ENCODE data around the gene MUC2.
"Not testable (repeated sequence)": the region's sequence is repeated elsewhere in the genome, so short reads cannot be mapped to it uniquely, and the experiment has no call there.

Gene MUC2

DNA sequence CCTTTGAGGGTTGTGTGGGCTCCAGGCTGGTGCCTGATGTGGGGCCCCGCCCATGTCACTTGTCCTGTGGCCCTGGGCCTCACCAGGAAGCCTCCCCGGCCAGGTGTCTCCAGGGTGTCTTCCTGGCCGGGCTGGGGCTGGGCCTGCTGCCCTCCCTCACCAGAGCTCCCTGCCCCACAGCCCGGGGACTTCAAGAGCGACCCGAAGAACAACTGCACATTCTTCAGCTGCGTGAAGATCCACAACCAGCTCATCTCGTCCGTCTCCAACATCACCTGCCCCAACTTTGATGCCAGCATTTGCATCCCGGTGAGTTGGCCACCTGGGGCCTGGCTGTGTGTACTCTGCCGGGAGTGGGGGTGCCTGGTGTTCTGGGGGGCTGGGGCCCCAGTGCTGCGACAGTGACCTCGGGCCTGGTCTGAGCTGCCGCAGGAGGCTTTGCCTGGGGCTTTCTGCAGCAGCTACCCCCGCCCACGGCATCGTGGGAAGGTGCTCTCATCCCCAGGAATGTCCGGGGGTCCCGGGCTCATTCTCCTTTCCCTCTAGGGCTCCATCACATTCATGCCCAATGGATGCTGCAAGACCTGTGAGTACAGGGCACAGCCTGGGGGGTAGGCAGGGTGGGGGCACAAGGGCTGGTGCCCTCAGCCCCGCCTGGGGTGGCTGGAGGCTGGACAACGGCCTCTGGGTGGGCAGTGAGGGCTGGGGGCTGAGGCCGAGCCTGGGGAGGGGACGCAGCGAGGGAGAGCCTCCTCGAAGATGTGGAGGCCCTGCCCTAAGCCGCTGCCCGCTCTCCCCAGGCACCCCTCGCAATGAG is 34.6 kb downstream of the MUC2 start:
- DNase-seq: no peak

DNA sequence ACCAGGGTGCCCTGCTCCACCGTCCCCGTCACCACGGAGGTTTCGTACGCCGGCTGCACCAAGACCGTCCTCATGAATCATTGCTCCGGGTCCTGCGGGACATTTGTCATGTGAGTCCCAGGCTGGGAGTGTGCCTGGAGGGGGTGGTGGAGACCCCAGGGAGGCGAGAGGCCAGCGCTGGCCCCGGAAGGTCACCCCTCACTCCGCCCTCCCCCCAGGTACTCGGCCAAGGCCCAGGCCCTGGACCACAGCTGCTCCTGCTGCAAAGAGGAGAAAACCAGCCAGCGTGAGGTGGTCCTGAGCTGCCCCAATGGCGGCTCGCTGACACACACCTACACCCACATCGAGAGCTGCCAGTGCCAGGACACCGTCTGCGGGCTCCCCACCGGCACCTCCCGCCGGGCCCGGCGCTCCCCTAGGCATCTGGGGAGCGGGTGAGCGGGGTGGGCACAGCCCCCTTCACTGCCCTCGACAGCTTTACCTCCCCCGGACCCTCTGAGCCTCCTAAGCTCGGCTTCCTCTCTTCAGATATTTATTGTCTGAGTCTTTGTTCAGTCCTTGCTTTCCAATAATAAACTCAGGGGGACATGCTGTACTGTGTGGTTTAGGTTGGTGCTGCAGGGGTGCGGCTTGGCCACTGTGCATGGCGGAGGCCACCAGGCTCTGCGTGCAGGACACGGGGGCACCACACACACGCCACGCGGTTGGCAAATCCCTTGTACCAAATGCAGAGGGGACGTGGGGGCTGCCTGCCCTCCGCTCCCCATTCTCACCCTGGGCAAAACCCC is 35.4 kb downstream of the MUC2 start:
- no peak for DNase-seq

DNA sequence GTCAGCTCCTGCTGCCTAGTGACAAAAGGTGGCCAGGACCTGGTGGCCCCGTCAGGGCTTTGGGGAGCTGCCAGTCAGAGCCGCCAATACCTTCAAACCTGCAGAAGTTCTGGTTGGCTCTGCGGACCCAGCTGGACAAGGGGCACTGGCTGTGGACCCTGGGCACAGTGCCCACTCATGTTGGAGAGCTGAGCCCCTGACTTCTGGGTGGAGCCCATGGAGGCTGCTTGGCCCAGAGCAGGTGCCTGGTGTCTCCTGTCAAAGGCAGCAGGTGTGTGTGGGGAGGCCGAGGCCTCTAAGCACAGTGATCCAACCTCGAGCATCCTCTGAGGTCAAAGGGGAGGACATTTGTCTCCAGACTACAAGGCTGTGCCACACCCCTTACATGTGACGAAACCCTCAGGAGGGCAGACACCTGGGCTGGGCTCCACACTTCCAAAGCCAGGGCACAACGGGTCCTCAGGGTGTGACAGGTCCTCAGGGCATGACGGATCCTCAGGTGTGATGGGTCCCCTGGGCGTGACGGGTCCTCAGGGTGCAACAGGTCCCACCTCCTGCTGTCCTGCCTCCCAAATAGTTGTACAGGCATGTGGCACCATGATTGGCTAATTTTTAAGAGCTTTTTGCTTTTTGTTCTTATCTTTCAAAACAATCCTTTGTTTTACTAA is 37.0 kb downstream of the MUC2 start:
- no peak for DNase-seq

DNA sequence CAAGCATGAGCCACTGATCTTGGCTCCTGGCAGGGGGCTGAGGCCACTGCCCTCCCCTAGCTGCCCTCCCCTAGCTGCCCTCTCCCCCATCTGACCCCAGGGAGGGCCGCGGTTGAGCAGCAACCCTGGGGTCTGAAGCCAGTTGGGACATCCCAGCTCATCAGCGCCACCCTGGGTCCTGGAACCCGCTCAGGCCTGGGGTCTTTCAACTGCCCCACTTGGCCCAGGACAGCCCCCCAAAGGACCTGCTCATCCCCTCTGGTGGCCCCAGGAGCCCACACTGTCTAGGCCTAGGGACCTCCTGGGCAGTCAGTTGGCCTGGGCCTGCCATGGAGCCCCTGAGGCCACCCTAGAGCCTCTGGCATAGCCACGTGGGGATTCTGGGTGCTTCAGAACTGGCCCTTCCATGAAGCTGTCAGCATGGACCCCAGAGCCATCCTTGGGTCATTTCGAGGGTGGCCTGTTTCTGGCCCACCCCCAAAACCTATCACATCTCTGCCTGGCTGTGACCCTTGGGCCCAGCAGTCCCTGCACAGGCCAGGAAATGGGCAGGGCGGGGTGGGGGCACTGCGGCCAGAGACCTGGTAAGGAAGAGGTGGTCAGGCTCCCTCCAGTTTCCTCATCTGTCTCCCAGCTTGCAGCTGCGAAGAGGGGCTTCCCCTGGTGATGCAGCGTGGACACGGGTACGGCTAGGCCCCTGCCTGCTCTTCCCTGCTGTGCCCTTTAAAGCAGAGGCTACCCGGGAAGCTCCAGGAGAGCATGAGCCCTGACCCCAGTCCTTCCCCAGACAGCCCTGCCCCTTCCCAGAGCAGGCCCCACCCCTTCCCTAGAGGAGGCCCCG is 37.9 kb downstream of the MUC2 start:
- DNase-seq: no peak

DNA sequence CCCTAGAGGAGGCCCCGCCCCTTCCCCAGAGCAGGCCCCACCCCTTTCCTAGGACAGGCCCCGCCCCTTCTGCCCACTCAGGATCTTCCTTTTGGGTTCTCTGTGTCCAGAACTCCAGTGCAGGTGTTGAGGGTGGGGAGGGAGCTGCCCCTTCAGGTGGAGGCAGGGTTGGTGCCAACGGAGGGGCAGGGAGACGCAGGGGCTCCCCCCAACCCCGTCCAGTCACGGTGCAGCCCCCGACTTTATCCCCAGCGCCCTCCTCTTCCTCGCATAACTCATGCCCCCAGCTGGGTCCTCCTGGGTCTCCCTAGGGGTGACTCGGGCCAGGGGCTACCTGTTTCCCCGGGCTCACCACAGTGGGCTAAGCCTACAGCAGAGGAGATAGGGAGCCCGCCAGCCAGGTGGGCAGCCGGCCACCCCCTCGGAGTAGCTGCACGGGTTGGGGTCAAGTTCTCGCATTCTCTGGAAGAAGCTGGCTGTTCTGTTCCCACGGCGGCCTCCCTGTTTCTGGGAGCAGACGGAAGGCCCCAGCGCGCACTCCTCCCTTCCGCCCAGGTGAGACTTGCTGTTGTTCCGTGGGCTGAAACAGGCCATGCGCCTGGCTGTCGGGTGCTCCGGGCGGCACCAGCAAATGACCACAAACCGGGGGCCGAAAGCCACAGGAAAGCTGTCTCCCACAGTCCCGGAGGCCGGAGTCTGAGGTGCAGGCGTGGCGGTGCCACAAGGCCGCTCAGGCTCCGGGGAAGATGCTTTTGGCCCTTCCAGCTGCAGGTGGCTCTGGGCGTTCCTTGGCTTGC is 38.9 kb downstream of the MUC2 start:
- DNase-seq: no peak

DNA sequence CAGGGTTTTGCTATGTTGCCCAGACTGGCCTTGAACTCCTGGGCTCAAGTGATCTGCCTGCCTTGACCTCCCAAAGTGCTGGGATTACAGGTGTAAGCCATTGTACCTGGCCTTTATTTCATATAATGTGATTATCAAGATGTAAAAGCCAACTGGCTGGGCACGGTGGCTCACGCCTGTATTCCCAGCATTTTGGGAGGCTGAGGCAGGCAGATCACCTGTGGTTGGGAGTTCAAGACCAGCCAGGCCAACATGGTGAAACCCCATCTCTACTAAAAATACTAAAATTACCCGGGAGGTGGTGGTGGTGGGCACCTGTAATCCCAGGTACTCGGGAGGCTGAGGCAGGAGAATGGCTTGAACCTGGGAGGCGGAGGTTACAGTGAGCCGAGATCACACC is 40.6 kb downstream of the MUC2 start:
- DNase-seq: not testable (repeated sequence)

DNA sequence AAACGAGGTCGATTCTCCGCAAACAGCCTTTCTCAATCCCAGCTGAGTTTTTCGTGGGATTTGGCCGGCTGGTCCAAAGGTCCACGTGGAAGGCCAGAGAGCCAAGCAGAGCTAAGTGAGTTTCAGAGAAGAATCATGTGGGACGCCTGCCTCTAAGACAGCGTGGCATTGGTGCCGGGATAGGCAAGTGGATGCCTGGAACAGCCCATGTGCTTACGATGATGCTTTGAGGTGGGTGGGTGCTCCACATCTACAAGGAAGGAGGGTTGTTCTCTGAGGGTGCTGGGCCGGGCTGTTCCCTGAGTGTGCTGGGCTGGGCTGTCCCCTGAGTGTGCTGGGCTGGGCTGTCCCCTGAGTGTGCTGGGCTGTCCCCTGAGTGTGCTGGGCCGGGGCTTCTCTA is 41.4 kb downstream of the MUC2 start:
- DNase-seq: no peak

DNA sequence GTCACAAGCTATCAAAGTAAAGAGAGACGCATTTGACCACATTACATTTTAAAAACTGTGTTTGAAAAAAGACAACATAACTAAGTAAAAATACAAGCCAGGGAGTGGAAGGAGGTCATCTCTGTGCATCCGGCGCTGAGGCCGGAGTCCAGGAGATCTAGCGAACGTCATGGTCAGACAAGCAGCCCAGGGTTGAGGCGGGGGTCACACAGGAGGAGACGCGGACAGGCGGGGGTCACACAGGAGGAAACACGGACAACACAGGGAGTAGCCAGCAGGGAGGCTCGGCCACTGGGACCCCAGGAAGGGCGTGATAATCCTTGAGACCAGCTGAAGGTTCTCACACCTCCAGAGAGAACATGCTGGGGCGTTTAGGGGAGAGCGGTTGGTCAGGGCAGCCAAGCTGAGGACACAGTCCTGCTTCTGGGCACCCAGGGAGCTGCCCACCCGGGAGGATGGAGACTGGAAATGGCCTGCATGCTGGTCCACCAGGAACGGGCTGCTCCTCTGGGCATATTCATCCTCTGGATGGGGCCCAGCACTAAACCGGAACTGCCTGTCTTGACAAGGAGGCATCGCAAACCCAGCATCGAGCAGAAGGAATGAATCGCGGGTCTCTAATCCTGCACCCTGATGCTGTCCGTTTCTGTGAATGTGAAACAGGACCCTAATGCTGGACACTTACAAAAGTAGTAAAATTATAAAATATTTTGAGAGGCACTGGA is 42.2 kb downstream of the MUC2 start:
- no peak for DNase-seq

DNA sequence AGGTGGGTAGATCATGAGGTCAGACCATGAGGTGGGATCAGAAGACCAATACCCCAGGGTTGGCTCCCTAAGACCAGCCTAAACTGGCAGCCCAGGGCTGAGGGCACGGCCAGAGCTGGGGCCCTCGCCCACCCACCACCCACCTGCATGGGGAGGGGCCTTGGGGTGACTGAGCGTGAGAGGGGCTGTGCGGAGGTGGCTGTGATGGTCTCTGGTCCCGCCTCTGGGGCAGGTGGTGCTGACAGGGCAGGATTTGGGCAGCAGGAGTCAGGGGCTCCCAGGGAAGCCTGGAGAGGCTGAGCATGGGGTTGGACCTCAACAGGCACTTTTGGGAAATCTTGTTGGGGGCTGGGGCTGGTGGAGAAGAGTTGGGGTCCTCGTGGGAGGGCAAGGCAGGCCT is 43.3 kb downstream of the MUC2 start:
- DNase-seq: no peak

DNA sequence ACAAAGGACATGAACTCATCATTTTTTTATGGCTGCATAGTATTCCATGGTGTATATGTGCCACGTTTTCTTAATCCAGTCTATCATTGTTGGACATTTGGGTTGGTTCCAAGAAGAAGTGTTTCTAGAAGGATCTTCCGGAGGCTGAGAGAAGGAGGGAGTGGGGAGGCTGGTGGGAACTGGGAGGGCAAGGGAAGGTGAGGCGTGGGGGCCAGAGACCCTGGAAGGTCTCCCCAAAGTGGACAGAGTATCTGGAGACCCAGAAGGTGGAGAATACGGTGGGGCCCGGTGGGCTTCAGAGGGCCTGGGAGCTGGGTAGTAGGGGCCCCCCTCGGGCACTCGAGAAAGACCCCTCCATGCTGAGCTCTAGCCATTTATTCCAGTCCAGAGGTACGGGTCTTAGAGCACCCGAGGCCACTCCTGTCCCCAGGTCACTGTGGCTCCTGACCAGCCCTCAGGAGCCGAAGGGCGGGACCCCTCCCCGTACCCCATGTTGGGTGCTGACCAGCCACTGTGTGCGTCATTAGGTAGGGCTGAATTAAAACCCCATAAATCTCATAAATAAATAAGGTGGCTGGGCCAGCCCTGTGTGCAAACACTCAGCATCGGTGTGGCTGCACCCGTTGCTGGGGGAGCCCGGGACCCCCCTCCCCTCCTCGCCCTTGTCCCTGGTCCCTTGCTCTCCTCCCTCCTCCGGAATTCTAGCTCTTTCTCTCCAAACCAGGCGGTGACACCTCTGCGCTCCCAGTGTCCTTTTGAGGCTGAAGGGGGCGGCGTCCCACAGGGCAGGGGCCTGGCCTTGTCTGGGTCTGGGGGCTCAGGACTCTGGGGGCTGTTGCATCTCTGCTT is 44.3 kb downstream of the MUC2 start:
- no peak for DNase-seq

DNA sequence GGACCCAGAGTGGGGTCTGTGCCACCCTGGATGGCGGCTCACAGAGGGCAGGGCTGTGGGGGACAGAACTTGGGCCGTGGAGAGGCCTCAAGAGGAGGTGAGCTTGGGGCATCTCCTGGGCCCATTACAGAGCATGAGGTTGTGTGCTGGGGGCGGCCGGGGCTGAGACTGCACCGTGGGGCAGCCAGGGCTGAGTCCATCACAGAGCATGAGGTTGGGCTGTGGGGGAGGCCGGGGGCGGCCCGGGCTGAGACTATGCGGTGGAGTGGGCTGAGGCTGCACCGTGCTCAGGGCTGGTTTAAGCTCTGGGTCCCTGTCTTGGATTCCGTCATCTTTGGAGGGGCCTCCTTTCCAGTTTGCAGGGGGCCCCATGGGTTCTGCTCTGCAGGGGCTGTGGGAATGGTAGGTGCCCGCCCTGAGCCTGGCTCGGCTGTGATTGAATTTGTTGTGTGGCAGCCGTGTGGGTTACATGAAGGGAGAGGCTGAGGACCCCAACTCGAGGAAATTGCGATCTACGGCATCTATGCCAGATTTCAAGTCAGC is 45.0 kb downstream of the MUC2 start:
- DNase-seq: no peak

DNA sequence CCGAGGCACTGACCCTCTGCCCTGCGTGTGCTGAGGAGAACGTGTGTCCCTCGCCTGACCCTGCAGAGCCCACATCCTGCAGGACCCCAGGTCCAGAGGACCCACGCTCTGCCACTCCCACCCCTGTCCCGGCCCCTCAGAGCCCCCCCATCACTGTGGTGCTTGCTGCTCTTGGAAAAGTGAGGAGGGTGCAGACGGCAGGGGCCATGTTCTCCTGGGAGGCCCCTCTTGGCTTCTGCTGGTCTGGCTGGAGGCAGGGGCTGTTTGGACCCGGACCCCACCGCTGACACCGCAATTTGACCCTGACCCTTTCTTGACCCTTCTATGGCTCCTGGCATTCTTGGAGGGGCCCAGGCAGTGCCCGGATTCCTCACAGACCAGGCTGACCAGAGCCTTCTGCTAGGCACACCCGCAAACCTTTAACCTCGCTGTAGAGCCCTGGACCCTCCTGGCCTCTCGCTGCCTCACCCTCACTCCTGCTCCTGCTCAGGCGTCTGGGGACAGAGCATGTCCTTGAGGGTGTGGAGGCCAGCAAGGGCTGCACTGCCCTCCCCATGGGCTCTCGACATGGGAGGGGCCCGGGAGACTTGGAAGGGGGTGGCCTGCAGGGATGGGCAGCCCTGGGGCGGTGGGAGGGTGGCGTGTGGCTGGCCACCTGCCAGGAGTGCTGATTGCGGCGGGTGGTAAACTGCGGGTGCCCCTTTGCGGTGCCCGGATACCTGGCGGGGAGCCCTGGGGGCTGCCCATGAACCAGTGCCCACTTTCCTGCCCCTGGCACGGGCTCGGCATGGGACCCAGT is 46.1 kb downstream of the MUC2 start:
- no peak for DNase-seq

DNA sequence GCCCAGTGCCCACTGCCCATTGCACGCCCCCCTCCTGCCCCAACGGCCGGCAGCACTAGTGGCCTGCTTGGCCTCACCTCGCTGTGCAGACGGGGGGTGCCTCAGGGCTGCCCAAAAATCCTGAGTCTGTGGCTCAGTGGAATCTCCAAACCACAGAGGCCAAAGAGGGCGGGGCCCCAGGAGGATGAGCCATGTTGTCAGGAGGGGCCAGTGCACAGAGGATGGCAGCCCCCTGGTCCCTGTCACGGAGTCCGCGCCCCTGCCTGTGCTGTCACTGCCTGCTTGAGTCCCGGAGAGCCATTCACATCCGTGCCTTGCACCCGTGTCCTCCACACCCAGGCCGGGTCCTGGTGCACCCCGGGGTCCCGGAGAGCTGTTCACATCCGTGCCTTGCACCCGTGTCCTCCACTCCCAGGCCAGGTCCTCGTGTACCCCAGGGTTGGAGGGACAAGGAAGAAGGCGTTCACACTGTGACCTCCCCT is 46.7 kb downstream of the MUC2 start:
- DNase-seq: no peak

DNA sequence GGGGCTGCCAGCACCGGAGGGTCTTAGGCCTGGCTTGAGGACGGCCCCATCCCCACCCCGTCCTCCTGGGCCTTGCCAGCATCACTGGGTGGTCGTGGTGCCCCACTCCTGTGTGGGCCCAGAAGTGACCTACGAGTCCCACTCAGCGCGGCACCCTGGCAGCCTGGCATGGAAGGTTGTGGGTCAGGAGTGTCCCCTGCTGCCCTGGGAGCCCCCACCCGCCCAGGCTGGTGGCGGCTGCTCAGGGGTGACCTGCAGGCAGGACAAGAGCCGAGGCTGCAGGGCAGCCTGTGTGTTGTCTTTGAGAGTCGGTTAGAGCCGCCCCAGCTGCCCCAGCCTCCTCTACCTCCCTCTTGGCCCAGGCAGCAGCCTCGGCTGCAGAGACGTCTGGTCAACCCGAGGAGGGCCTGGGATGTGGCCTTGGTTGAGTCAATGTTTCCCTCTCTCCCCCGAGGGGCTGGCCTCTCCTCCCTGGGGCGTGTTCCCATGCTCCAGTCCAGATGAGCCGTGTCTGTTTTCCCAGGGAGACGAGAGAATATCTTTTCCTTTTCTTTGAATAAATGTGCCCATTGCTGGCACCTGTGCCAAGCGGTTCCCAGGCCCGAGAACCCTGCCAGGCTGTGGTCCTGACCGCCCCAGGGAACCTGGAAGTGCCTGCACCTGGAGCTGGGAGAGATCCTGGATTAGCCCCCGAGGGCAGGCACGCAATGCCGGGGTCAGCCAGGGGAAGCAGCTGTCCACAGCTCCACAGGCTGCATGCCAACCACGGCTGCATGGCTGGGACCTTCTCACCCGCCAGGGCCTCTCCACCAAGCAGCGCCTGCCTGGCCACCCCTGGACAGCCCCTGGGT is 47.4 kb downstream of the MUC2 start:
- no peak for DNase-seq

DNA sequence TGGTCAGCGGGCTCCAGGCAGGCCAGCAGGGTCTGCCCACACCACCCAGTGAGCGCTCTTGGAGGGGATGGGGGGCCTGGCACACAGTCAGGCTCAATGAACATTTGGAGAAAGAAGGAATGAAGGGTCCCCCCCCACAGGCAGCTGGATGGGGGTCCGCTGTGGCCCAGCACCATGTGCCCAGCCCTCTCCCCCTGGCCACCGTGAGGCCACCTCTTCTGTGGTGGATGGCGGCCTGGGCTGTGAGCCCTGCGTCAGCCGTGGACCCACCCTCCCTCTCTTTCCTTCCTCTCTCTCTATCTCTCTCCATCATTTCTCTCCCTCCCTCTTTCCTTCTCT is 48.0 kb downstream of the MUC2 start:
- no peak for DNase-seq

DNA sequence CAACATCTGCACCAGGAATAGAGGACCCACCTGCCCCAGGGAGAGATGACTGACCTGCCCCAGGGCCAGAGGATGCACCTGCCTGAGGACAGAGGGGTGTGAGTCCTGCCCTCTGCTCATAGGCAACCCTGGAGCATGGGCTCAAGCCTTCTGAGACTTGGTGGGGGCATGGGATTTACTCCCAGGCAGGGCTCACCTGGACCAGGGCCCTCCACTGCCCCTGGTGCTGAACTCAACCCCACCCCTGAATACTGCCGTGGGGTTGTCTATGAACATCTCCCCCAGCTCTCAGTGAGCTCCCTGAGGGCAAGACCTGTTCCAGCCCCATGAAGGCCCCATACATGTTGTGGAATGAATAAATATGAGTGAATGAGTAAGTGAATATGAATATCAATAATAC is 49.3 kb downstream of the MUC2 start:
- no peak for DNase-seq

All from retina (tissue), 1 donor.